ENCODE measurements around the gene TRABD2B.

The TRABD2B gene

GRCh38 chr1:47766832-47767740, 230.1 kb downstream of the TRABD2B start:
- no peak for DNase-seq

- no peak for DNase-seq
Observed at GRCh38 chr1:47765742-47766485, 231.3 kb downstream of the TRABD2B start.

- DNase-seq = no peak
Observed at GRCh38 chr1:47765236-47765635, 231.9 kb downstream of the TRABD2B start.

GRCh38 chr1:47764461-47765046, 232.6 kb downstream of the TRABD2B start:
- no peak for DNase-seq

- DNase-seq = no peak
Observed at GRCh38 chr1:47763591-47764171, 233.5 kb downstream of the TRABD2B start.

- no peak for DNase-seq
Observed at GRCh38 chr1:47761974-47762373, 235.2 kb downstream of the TRABD2B start.

GRCh38 chr1:47761201-47761930, 235.8 kb downstream of the TRABD2B start:
- no peak for DNase-seq

- DNase-seq = no peak
Observed at GRCh38 chr1:47759936-47760629, 237.1 kb downstream of the TRABD2B start.

- DNase-seq = no peak
Observed at GRCh38 chr1:47759251-47759935, 237.8 kb downstream of the TRABD2B start.

- no peak for DNase-seq
Observed at GRCh38 chr1:47758341-47759250, 238.6 kb downstream of the TRABD2B start.

GRCh38 chr1:47757226-47757975, 239.8 kb downstream of the TRABD2B start:
- no peak for DNase-seq

- DNase-seq = no peak
Observed at GRCh38 chr1:47756411-47756810, 240.8 kb downstream of the TRABD2B start.

- no peak for DNase-seq
Observed at GRCh38 chr1:47756006-47756405, 241.2 kb downstream of the TRABD2B start.

- DNase-seq = no peak
Observed at GRCh38 chr1:47755101-47755990, 241.8 kb downstream of the TRABD2B start.

GRCh38 chr1:47754221-47754620, 243.0 kb downstream of the TRABD2B start:
- no peak for DNase-seq

GRCh38 chr1:47753808-47754207, 243.4 kb downstream of the TRABD2B start:
- no peak for DNase-seq

- DNase-seq = no peak
Observed at GRCh38 chr1:47752559-47752958, 244.6 kb downstream of the TRABD2B start.

GRCh38 chr1:47751996-47752451, 245.2 kb downstream of the TRABD2B start:
- DNase-seq = no peak
